Activated CD4-positive, alpha-beta T cell treated with anti-CD3 and anti-CD28 coated beads, Interleukin-2, amount 10 ng/mL, durations not matched to agents 24 days and 14 days (primary cell): Measurements from ENCODE around the gene PARVB. TPM values are rescaled to one million over a fixed set of nuclear protein-coding genes. Genes with fewer than 3 reads are reported as not detected.

Experiments used
- DNase-seq: peaks from one replicate; pipeline ENCODE4 v3.0.0; 2022
- H3K27ac Mint-ChIP-seq: one replicate; pipeline ENCODE4 v1.8.0; 2022; ENCODE audit warnings: mild to moderate bottlenecking, mixed read lengths
- H3K27me3 Mint-ChIP-seq: one replicate; pipeline ENCODE4 v1.8.0; 2022; ENCODE audit warnings: mixed read lengths
- H3K36me3 Mint-ChIP-seq: one replicate; pipeline ENCODE4 v1.8.0; 2022; ENCODE audit warnings: low read depth, mild to moderate bottlenecking, mixed read lengths
- H3K4me1 Mint-ChIP-seq: one replicate; pipeline ENCODE4 v1.8.0; 2021; ENCODE audit warnings: mixed read lengths
- H3K4me3 Mint-ChIP-seq: one replicate; pipeline ENCODE4 v1.8.0; 2022; ENCODE audit warnings: mild to moderate bottlenecking, moderate library complexity, mixed read lengths
- H3K9me3 Mint-ChIP-seq: one replicate; pipeline ENCODE4 v1.8.0; 2021; ENCODE audit warnings: mixed read lengths
- intact Hi-C: fragments of 100-400 bp; cut with micrococcal nuclease; formaldehyde crosslinking; loops from one replicate; pipeline ENCODE4 v1.15.1; 2023
- total RNA-seq: library from RNA; stranded (reverse); gene quantifications from 2 replicates; pipeline ENCODE4 v1.2.3, GENCODE V29; 2022

PARVB gene
- total RNA-seq, 1 donor from 2014 or later = 112 TPM

- Mint-ChIP-seq H3K4me1 (no peaks in the 10 kb centered on the region), H3K36me3 (peaks cover 15% of the 10 kb centered on the region), H3K4me3 (no peak overlapping the region), H3K27ac (peak overlapping the region; percentile 6), H3K9me3 (no peaks in the 10 kb centered on the region), H3K27me3 (no peaks in the 10 kb centered on the region)
- DNase-seq = no peak
- intact Hi-C loops = no loop called here
These were observed 122.2 kb downstream of the PARVB start for GRCh38 chr22:44146088-44146861.

- Mint-ChIP-seq H3K36me3 (peaks cover 17% of the 10 kb centered on the region), H3K4me3 (no peak overlapping the region), H3K4me1 (no peaks in the 10 kb centered on the region), H3K27me3 (no peaks in the 10 kb centered on the region), H3K27ac (no peak overlapping the region), H3K9me3 (no peaks in the 10 kb centered on the region)
- intact Hi-C loops = no loop called here
- no peak for DNase-seq
These were observed 123.0 kb downstream of the PARVB start for GRCh38 chr22:44147008-44147645.

GRCh38 chr22:44147821-44148574, 123.9 kb downstream of the PARVB start:
- Mint-ChIP-seq H3K36me3 (peaks cover 23% of the 10 kb centered on the region), H3K4me3 (no peak overlapping the region), H3K27me3 (no peaks in the 10 kb centered on the region), H3K4me1 (no peaks in the 10 kb centered on the region), H3K27ac (no peak overlapping the region), H3K9me3 (no peaks in the 10 kb centered on the region)
- intact Hi-C loops = no loop called here
- no peak for DNase-seq

- Mint-ChIP-seq H3K27ac (no peak overlapping the region), H3K9me3 (no peaks in the 10 kb centered on the region), H3K36me3 (peaks cover 21% of the 10 kb centered on the region), H3K4me3 (no peak overlapping the region), H3K27me3 (no peaks in the 10 kb centered on the region), H3K4me1 (no peaks in the 10 kb centered on the region)
- DNase-seq = no peak
- intact Hi-C loops = no loop called here
These were observed 127.6 kb downstream of the PARVB start for GRCh38 chr22:44151676-44152075.

- intact Hi-C loops = no loop called here
- no peak for DNase-seq
- Mint-ChIP-seq H3K4me1 (no peaks in the 10 kb centered on the region), H3K27ac (no peak overlapping the region), H3K9me3 (no peaks in the 10 kb centered on the region), H3K36me3 (peaks cover 29% of the 10 kb centered on the region), H3K27me3 (no peaks in the 10 kb centered on the region), H3K4me3 (no peak overlapping the region)
These were observed 129.6 kb downstream of the PARVB start for GRCh38 chr22:44153710-44154109.

GRCh38 chr22:44154436-44154942, 130.4 kb downstream of the PARVB start:
- no peak overlapping the region for H3K4me3 Mint-ChIP-seq
- no peaks in the 10 kb centered on the region for H3K4me1 Mint-ChIP-seq
- no peak overlapping the region for H3K27ac Mint-ChIP-seq
- H3K9me3 Mint-ChIP-seq = no peaks in the 10 kb centered on the region
- H3K27me3 Mint-ChIP-seq = no peaks in the 10 kb centered on the region
- intact Hi-C loops = no loop called here
- peak; percentile 57 for DNase-seq
- peaks cover 32% of the 10 kb centered on the region for H3K36me3 Mint-ChIP-seq

GRCh38 chr22:44155115-44155514, 131.0 kb downstream of the PARVB start:
- Mint-ChIP-seq H3K27me3 (no peaks in the 10 kb centered on the region), H3K36me3 (peaks cover 30% of the 10 kb centered on the region), H3K4me3 (no peak overlapping the region), H3K27ac (no peak overlapping the region), H3K9me3 (no peaks in the 10 kb centered on the region), H3K4me1 (no peaks in the 10 kb centered on the region)
- intact Hi-C loops = no loop called here
- DNase-seq = no peak

- no peak for DNase-seq
- H3K4me1 Mint-ChIP-seq = no peaks in the 10 kb centered on the region
- intact Hi-C loops = no loop called here
- no peaks in the 10 kb centered on the region for H3K27me3 Mint-ChIP-seq
- H3K9me3 Mint-ChIP-seq = no peaks in the 10 kb centered on the region
- H3K36me3 Mint-ChIP-seq = peaks cover 21% of the 10 kb centered on the region
- H3K4me3 Mint-ChIP-seq = no peak overlapping the region
- no peak overlapping the region for H3K27ac Mint-ChIP-seq
These were observed 134.0 kb downstream of the PARVB start for GRCh38 chr22:44157916-44158618.

GRCh38 chr22:44158816-44159215, 134.7 kb downstream of the PARVB start:
- DNase-seq = no peak
- Mint-ChIP-seq H3K9me3 (no peaks in the 10 kb centered on the region), H3K4me3 (no peak overlapping the region), H3K4me1 (no peaks in the 10 kb centered on the region), H3K27ac (no peak overlapping the region), H3K36me3 (peaks cover 21% of the 10 kb centered on the region), H3K27me3 (no peaks in the 10 kb centered on the region)
- intact Hi-C loops = no loop called here

GRCh38 chr22:44159221-44159620, 135.1 kb downstream of the PARVB start:
- peaks cover 21% of the 10 kb centered on the region for H3K36me3 Mint-ChIP-seq
- H3K4me1 Mint-ChIP-seq = no peaks in the 10 kb centered on the region
- no peak for DNase-seq
- H3K4me3 Mint-ChIP-seq = no peak overlapping the region
- intact Hi-C loops = no loop called here
- H3K9me3 Mint-ChIP-seq = no peaks in the 10 kb centered on the region
- no peaks in the 10 kb centered on the region for H3K27me3 Mint-ChIP-seq
- H3K27ac Mint-ChIP-seq = no peak overlapping the region

- intact Hi-C loops = no loop called here
- no peak for DNase-seq
- Mint-ChIP-seq H3K27me3 (no peaks in the 10 kb centered on the region), H3K27ac (no peak overlapping the region), H3K36me3 (peaks cover 21% of the 10 kb centered on the region), H3K4me3 (no peak overlapping the region), H3K9me3 (no peaks in the 10 kb centered on the region), H3K4me1 (no peaks in the 10 kb centered on the region)
These were observed 135.7 kb downstream of the PARVB start for GRCh38 chr22:44159811-44160210.

- Mint-ChIP-seq H3K27ac (no peak overlapping the region), H3K36me3 (peaks cover 21% of the 10 kb centered on the region), H3K4me1 (no peaks in the 10 kb centered on the region), H3K9me3 (no peaks in the 10 kb centered on the region), H3K4me3 (no peak overlapping the region), H3K27me3 (no peaks in the 10 kb centered on the region)
- no peak for DNase-seq
- intact Hi-C loops = no loop called here
These were observed 136.3 kb downstream of the PARVB start for GRCh38 chr22:44160421-44160820.

GRCh38 chr22:44161673-44162072, 137.6 kb downstream of the PARVB start:
- H3K9me3 Mint-ChIP-seq = no peaks in the 10 kb centered on the region
- H3K4me3 Mint-ChIP-seq = no peak overlapping the region
- intact Hi-C loops = no loop called here
- DNase-seq = no peak
- peaks cover 18% of the 10 kb centered on the region for H3K36me3 Mint-ChIP-seq
- H3K27ac Mint-ChIP-seq = no peak overlapping the region
- H3K27me3 Mint-ChIP-seq = no peaks in the 10 kb centered on the region
- H3K4me1 Mint-ChIP-seq = no peaks in the 10 kb centered on the region
